ENCODE measurements around the gene TCP1.
"Not testable (repeated sequence)": the region's sequence is repeated elsewhere in the genome, so short reads cannot be mapped to it uniquely, and the experiment has no call there.

DNA sequence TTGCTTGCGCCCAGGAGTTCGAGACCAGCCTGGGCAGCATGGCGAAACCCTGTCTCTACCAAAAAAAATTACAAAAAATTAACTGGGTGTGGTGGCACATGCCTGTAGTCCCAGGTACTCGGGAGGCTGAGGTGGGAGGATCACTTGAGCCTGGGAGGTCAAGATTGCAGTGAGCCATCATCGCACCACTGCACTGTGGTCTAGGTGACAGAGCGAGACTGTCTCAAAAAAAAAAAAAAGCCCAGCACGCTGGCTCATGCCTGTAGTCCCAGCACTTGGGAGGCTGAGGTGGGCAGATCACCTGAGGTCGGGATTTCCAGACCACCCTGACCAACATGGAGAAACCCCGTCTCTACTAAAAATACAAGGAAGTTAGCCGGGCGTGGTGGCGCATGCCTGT lies 56.0 kb downstream of the TCP1 start:
- TF ChIP-seq CTCF (IDR thresholded peaks at IDR 0.05); POLR2A (IDR thresholded peaks at IDR 0.05); POLR2AphosphoS5 (IDR thresholded peaks at IDR 0.05; ENCODE audit: insufficient read depth in 1 of 2, low read depth in 1 of 2): not testable (repeated sequence)
